Stimulated activated CD4-positive, alpha-beta T cell treated with anti-CD3 and anti-CD28 coated beads, Interleukin-1b, Interleukin-23, amount 100 ng/mL, for 1 hour (primary cell): Measurements from ENCODE around the gene ANKMY2.

Source experiments
- DNase-seq, 2 donors: peaks; one replicate each; pipeline ENCODE4 v3.0.0-alpha.2; 2020; ENCODE audit warnings: low read depth in 2 of 2

The ANKMY2 gene

DNA sequence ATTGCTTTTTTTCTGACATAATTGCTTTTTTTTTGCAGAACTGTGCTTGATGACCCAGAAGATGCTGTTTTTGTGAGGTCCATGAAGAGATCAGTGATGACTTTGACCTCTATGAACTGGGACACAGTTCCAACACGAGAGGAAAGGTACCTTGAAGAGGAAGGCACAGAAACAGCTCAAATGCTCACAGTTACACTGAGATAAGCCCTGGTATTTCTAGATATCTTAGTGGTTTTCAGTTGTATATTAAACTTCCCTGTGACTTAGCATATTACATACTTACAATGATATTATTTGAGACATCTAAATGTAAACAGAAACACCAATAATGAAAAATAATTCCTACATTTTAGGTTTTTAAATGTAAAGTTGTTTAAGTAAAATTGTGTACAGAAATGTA is 64.3 kb downstream of the ANKMY2 start:
- DNase-seq: no peak

DNA sequence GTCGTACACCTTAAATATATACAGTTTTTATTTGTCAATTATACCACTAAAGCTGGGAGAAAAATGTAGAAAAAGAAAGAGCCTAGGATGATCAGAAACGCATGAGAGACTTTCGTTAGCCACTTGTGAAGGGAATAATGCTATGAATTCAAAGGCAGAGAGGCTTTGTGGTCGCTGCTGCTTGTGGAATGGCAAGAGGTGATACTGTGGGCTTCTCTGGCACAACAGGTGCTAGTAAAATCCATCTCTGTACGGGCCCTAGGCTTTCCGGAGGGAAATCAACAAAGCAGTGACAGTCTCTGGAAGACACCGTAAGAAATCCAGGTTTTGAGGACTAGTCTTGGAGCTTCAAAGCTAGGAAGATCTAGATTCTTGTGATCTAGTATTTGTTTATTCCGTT is 66.3 kb downstream of the ANKMY2 start:
- DNase-seq: no peak

DNA sequence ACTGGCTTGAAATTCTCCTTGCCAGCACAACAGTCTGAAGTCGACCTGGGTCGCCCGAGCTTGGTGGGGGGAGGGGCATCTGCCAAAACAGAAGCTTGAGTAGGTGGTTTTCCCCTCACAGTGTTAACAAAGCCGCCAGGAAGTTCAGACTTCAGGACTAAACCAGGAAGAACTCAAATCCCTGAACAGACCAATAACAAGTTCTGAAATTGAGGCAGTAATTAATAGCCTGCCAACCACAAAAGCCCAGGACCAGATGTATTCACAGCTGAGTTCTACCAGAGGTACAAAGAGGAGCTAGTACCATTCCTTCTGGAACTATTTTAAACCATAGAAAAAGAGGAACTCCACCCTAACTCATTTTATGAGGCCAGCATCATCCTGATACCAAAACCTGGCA is 73.6 kb downstream of the ANKMY2 start:
- no peak for DNase-seq

DNA sequence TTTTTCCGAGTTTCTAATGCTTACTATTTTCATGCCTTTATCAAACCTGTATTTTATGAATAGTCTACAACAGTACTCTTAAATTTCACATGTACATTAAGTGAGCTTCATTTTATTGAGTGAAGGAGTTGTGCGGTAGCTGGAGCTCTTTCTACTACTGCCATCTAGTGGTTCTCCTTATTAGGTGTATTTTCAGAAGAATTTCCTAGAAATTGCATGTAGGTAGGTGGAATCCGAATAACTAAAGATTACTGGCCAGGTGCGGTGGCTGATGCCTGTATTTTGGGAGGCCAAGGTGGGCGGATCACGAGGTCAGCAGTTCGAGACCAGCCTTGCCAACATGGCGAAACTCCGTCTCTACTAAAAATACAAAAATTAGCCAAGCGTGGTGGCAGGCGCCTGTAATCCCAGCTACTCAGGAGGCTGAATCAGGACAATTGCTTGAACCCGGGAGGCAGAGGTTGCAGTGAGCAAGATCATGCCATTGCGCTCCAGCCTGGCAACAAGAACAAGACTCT is 80.6 kb downstream of the ANKMY2 start:
- DNase-seq: no peak

DNA sequence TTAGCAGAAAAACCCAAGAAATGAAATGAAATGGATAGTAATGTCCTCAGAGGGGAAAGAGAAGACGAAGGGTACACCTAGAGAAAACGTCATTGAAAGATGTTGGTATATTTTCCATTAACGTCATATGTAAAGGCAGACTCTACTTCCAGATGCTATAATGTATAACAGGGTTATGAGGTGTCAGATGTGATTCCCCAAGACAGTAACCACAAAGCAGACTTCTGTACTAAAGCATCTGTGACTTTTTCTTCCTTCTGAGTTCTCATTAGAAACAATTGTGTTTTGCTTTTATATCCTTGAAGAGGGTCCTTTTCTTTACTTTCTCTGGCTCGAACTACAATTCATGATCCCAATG is 81.6 kb downstream of the ANKMY2 start:
- DNase-seq: no peak

DNA sequence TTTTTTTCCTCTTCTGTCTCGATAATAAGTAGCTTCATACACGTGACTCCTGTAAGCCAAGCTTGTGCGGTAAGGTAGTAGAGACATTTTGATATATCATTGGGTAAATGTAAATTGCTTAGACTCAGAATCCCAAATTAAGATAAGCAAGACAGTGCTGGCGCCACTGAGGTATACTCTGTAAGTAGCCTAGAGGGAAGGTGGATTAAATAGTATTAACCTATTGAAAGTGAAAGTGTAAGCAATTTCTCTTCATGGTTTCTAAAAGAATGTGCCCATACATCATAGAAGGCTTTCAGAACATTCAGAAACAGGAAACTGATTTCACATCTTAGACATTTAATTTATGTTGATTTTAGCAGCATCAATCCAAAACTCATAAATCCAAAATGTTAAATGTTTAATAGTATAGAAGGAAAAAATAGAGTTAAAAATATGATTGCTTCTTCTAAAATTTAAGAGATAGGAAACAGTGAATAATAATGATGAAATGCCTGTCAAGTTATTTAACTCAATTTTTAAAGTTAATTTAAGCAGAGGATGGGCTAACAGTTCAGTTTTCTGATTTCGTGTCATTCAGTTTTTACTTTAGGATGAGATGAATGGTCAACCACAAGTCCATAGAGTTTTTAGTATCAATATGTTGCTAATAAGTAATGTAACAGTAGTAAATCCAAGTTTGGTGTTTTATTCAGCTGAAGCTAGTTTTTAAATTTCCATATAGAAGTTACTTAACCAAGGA is 82.1 kb downstream of the ANKMY2 start:
- no peak for DNase-seq

DNA sequence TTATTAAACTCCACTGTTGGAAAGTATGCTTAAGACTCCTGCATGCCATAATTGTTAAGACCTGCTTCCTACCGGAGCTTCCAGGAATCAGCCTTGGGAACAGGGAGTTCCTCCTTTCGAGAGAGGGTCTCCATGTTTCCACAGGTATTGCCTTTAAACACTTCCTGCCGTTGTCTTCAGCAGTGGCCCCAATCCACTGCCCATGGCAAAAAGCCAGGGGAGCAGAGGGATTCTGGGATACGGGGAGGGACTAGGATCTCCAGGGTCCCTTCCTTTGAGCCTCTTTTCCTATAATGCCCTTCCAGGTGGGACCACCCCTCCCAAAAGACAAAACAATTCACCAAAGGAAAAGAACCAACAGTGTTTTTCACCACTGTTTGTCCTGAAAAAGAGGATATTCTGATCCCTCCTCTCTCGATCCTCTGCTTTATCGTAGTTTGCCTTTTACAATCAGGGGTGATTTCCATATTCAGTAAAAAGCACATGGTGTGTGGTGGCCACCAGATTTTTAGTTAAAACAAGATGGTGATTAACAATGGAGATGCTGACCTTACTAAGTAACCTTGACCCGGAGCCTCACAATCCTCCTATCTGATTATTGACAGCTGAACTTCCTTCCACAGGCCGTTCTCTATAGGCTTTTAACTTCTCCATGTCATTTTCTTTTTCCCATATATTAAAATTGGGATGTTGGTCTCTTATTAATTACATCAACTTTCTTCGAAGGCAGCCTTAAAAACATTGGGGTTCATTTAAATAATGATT is 82.9 kb downstream of the ANKMY2 start:
- no peak for DNase-seq

DNA sequence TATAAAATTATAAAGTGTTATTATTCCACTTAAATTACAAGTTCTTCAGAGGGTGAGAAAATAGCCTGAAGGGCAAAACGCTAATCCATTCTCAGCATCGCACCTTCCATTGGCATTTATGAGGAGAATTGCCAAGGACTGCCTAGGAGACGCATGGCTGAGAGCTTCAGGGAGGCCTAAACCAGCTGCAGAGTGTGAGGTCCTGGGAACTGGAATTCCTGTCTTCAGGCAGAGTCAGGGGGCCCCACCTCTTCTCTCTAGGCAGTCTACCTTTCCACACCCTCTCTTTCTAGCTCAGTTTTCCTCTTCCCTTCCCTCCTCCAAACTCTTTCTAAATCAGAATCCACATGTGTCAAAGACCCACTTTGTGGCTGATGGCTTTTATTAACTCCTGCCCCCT is 83.6 kb downstream of the ANKMY2 start:
- no peak for DNase-seq

DNA sequence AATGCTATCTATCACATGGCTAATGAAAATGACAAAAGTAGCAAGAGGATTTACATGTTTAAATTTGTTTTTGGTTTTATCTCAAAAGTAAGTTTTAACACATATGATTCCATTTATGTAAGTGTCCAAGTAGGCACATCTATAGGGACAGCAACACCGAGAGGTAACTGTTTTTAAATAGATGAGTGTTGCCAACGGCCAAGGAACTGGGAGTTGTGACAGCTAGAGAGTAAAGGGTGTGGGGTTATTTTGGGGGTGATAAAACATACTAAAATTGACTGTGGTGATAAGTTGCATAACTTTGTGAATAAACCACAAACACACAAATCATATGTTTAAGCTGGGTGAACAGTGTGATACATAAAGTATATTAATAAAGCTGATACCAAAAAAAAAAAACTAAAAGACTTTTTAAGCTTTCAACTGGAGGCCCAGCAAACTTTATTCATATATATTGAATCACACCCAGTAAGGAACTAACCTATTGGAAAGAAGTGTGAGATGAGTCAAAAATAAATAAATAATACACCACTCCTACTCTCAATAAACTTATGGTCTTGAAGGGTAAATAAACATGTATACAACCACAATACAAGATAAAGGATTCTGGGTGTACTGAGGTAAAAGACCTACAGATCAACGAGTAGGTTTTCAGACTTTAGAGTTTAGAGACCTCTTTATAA is 85.9 kb downstream of the ANKMY2 start:
- DNase-seq: no peak

DNA sequence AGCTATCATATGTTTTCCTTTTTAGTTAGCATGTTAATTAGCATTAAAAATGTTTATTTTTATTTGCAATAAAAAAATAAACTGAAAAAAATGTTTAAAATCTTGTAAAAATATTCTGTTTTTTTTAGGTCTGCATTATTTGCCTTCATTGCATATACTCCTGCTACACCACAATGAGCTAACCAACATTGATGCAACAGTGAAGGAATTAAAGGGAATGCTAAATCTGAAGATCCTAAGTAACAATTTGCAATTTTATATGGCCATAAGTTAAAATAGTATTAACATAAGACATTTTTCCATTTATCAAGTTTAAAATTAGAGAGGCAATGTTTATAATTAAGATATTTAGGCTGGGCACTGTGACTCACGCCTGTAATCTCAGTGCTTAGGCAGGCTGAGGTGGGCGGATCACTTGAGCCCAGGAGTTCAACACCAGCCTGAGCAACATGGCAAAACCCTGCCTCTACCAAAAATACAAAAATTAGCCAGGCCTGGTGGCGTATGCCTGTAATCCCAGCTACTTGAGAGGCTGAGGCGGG is 86.7 kb downstream of the ANKMY2 start:
- DNase-seq: no peak

DNA sequence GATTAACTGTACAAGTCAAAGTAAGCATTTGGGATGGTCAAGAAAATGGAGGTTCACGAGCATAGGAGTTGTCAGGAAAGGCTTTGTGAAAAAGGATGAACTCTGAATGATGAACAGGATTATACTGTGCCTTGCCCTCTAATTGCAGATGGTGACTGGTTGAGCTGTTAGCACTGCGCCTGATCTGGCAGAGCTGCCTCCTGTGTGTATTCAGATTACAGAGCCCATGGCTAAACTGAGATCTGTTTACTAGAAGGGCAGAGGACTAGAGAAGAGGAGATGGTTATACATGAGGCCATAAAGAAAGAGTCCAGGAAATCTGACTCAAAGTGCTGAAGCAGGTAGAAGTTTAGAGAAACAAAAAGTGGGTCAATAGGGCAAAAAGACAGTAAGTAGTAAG is 89.2 kb downstream of the ANKMY2 start:
- DNase-seq: no peak

DNA sequence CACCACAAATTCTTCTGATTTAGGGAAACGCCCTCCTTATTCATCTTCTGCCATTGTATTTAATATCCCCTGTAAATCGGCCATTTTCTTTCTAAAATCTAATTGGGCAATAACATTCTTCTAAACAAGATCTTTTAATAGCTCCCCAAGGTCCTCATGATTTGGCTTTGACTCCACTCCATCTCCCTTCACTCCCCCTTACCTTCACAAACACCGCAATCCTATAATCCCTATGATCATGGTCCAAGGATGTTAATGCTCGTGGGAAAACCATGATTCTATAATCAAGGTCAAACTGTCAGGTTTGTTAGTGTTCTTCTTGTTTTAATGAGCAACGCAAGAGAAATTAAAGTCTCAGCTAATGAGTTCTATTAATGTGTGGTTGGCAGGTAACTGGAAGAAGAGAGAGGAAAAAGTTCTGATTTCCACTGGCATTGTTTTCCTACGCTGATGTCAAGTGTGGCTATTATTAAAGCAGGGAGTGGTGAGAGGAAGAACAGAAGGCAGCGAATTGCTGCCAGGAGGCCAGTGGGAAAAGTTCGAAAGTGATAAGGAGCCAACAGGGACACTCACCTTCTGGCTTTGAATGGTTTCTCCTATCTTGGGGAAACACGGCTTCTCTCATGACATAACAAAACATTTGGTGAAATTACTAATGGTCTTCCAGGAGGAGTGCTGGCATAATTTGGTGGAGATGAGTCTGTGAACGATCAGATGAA is 90.9 kb downstream of the ANKMY2 start:
- no peak for DNase-seq

DNA sequence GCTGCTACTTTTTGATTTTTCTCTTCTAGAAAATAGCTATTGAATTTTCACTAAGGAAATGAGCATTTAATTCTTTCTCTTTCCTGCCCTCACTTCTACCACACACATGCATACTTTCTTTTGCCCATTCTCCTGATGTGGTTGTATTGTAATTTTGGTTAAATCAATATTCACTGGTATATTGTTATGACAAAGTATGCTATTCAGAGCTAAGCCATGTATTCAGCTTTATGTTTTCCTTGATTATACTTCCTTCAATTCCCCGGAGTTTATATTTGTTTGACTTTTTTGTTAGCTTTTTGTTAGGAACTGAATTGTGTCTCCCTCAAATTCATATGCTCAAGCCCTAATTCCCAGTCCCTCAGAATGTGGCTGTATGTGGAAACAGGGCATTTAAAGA is 94.9 kb downstream of the ANKMY2 start:
- no peak for DNase-seq
